LNCAP (cell line): Measurements from ENCODE around the gene LCP2.

ENCODE experiments used
- TF ChIP-seq, protein P1 (sequence below): fragments of 450-650 bp; IDR thresholded peaks from 2 replicates; pipeline ENCODE4 v1.5.1; 2017; ENCODE audit warnings: mild to moderate bottlenecking

The LCP2 gene

DNA sequence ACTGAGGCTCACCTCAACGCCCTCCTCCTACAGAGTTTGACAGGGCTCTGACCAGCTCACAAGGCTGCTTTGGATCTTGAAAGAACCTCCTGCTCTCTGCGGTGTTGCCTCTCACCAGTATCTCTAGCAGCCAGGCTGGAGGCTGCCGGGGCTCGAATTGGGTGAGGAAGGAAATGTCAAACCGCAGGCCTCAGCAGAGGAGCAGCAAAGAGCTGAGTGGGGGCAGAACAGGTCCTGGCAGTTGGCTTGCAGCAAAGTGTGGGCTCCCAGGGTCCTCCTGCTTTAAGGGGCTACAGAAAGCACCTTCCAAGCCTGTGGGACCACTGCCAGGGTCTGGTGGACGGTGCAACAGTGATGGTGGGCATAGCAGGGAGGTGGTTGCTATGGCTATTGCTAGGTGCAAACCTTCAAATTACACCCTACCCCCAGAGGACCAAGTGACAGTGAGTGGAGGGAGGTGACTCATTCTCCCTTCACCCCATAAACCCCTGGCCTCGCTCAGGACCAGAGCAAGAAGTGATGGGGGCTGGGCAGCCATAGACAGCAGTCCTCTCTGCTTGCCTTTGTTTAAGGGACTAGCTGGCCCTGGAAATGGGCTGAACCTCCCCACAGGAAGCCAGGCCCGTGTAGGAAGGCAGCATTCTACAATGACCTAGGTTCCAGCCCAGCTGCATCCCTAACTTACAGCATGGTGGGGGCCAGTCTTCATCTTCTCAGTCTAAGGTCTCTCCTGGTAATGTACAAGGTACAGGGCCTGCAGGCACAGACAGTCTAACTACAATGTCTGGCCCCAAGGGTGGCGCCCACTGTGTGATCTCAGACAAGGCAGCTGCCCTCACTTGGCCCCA is 18.7 kb downstream of the LCP2 start:
- TF ChIP-seq, protein P1, sequence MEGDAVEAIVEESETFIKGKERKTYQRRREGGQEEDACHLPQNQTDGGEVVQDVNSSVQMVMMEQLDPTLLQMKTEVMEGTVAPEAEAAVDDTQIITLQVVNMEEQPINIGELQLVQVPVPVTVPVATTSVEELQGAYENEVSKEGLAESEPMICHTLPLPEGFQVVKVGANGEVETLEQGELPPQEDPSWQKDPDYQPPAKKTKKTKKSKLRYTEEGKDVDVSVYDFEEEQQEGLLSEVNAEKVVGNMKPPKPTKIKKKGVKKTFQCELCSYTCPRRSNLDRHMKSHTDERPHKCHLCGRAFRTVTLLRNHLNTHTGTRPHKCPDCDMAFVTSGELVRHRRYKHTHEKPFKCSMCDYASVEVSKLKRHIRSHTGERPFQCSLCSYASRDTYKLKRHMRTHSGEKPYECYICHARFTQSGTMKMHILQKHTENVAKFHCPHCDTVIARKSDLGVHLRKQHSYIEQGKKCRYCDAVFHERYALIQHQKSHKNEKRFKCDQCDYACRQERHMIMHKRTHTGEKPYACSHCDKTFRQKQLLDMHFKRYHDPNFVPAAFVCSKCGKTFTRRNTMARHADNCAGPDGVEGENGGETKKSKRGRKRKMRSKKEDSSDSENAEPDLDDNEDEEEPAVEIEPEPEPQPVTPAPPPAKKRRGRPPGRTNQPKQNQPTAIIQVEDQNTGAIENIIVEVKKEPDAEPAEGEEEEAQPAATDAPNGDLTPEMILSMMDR: no peak

DNA sequence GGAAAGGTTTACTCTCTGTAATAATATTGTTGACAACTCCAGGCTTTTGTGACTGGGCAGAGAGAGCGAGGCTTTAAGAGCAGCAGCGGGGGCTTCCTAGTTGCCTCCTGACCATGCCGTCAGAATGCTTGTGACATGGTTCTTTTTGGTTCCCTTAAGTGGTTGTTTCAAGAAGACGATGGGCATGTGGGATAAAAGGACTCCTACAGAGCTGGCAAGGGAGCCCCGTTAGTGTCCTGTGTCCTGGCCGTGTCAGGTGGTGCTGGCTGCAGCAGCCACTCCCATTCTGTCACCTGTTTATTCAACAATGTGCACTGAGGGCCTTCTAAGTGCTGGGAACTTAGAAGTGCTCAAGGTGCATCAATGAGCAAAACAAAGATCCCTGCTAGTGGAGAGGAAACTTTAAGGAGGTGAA is 19.7 kb downstream of the LCP2 start:
- TF ChIP-seq, protein P1: no peak

DNA sequence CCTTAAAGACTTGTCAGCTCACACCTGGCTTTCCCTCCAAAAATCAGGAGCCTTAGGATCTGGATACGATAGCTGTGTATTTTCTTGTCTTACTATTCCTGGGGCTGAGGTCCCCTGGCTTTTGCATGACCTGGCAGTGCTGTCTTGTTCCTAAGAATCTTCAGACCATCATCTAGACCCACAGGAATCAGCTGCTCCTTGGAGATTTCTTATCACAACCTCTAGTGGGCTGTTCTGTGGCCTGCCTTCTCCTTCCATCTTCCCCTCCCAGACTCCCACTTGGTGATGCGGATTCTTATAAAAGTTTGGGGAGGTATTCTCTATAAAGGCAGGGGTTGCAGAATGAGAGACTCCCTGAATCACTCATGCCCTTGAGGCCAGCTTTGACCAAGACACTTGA is 21.4 kb downstream of the LCP2 start:
- TF ChIP-seq, protein P1: no peak

DNA sequence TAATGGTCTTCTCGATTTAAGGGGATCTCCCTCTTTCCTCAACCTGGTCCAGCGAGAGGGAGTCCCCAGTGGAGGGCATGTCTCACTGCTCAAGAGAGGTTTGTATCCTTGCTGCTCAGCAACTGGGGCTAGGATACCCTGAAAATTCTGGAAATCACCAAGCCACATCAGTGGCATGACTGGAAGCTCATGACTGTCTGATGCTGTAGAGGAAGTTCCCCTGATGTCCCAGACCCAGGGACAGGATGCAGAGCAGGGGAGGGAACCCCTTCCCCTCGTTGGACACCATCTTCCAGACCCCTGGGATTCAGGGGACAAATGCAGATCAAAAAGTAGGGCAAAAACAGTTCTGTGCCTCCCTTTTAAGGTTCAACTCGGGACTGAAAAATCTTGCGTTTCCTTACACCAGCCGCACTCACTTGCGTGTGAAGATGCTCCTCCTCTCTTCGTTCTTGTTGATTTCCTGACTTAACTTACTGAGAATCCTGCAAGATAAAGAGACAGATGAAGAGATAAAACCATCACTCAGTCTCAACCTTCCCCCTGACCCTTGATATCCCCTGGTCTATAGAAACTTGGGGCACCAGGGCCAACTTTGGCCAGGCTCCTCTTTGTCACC is 22.1 kb downstream of the LCP2 start:
- TF ChIP-seq, protein P1: no peak

DNA sequence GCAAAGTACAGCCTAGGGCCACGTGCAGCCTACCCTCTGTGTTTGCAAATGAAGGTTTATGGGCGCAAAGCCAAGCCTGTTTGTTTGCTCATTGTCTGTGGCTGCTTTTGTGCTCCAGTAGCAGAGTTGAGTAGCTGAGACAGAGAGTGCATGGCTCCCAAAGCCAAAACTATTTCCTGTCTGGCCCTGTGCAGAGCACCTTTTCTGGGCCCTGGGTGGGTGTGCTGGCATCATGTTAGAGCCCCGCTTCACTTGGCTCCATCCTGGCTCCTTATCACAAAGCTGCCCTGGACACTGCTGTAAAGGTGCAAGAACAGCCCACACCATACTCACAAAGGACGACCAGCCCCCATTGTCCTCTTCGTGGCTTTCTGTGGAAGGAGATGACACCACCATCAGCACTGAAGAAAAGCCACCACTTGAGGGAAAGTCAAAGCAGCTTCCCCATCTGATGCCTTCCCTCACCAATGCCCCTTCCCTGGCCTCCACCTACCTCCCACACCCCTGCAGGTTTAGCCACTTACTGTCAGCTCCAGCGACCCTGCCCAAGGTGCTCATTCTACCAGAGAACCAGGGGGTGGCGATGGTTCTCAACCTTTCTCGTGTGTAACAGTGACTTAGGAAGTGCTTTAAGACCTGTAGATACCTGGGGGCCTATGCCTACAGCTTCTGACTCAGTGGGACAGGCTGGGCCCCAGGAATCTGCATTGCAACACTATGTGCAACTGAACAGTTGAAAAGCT is 23.4 kb downstream of the LCP2 start:
- TF ChIP-seq, protein P1: no peak

DNA sequence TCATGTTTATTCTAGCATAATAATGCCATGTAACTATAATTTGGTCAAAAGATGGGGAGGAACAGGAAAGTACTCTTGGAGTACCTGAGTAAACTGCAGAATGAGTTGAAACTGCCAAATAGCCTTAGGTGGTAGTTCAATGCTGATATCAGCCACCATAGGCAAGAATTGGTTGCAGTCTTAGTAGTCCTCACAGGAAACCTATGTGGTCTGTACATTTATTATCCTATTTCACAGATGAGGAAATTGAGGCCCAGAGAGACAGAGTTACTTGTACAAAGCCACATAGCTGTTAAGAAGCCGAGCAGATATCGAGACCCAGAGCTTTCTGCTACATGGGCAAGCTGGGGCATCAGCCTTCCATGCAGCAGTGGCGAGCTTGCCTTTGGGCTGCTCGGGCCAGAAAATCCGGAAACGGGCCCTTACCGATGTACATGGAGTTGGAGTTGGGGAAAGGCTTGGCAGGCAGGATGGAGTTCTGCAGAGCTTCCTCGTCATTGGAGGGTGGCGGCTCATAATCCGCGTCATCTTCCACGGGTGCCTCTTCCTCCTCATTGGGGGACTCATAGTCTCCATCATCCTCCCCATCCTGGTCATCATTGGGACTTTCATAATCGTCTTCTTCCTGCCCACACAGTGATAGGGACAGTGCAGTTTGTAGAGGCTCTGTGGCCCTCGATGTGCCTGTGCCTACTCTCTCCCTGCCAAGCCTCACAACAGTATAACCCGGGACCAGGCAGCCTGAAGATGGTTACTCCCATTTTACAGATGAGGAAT is 27.1 kb downstream of the LCP2 start:
- TF ChIP-seq, protein P1: no peak

DNA sequence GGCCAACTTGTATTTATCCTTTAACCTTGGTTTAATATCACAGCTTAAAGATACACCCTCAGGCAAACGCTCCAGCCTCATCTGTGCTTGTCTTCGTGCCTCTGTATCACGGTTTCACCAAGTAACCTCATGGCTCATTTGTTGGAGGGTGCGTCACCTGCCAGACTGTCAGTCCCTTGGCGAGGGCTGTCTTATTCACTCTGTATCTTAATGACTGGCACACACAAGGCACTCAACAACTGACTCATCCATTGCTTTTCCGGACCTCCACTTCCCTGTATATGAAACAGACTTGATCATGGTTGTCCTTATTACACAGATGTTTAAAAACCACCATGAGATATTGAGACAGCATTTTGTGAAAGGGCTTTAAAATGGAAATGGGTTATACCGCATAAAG is 28.0 kb downstream of the LCP2 start:
- TF ChIP-seq, protein P1: no peak
